Motor neuron (in vitro differentiated cells): ENCODE results near the gene CRHBP. TPM values are rescaled to one million over a fixed set of nuclear protein-coding genes. Genes with fewer than 3 reads are reported as not detected.
"Not testable (repeated sequence)": the region's sequence is repeated elsewhere in the genome, so short reads cannot be mapped to it uniquely, and the experiment has no call there.

ENCODE experiments used
- ATAC-seq, 8 experiments: fragments of 200-7000 bp; cut with Tn5 transposase; replicated peaks in 6 of 8; 2 replicates each; pipeline ENCODE4 v1.8.0; 2021; ENCODE audit warnings: mild to moderate bottlenecking in 8 of 8, moderate library complexity in 8 of 8
- H3K27ac ChIP-seq, 2 donors: fragments of 250-450 bp; sonication (Bioruptor Pico); 2 replicates each; pipeline ENCODE4 v1.9.0; 2021; ENCODE audit warnings: antibody characterized with exemption in 2 of 2, mild to moderate bottlenecking in 2 of 2, moderate library complexity in 1 of 2
- H3K4me1 ChIP-seq, 2 donors: fragments of 250-450 bp; sonication (Bioruptor Pico); replicated peaks in 1 of 2; 2 replicates each; pipeline ENCODE4 v1.6.1; 2021; ENCODE audit warnings: antibody characterized with exemption in 2 of 2, mild to moderate bottlenecking in 2 of 2, moderate library complexity in 1 of 2
- H3K4me3 ChIP-seq, 5 donors: fragments of 250-450 bp; sonication (Bioruptor Pico); 2 replicates each; pipeline ENCODE4 v1.9.0; 2021; ENCODE audit warnings: antibody characterized with exemption in 5 of 5, mild to moderate bottlenecking in 5 of 5, moderate library complexity in 4 of 5
- WGBS, 10 experiments: fragments of 450-650 bp; shearing (Covaris generic); methylation state at CpG; one replicate each; pipeline ENCODE4 v1.0.0; 2022; 5-methylcytosine and 5-hydroxymethylcytosine counted together
- in situ Hi-C, 9 experiments: fragments of 400-800 bp; cut with MboI; loops; one replicate each; pipeline ENCODE4 v1.15.0; 2021; ENCODE audit warnings: low sequenced_read_pairs in 9 of 9, low pct_unique_long_range_greater_than_20kb in 2 of 9; ENCODE audit not compliant: unreplicated experiment in 9 of 9
- total RNA-seq, 8 experiments: library from RNA; unstranded; fragments of 300-600 nt; gene quantifications; 2 replicates each; pipeline versions ENCODE4 v1.2.3 to v1.2.4, GENCODE V29; 2022

Gene CRHBP, protein sequence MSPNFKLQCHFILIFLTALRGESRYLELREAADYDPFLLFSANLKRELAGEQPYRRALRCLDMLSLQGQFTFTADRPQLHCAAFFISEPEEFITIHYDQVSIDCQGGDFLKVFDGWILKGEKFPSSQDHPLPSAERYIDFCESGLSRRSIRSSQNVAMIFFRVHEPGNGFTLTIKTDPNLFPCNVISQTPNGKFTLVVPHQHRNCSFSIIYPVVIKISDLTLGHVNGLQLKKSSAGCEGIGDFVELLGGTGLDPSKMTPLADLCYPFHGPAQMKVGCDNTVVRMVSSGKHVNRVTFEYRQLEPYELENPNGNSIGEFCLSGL
- 1 to 10 TPM in 1 of 8 experiments, under 1 TPM in 6, not detected in 1; 0.25 to 2.4 (median 0.38) TPM for total RNA-seq

DNA sequence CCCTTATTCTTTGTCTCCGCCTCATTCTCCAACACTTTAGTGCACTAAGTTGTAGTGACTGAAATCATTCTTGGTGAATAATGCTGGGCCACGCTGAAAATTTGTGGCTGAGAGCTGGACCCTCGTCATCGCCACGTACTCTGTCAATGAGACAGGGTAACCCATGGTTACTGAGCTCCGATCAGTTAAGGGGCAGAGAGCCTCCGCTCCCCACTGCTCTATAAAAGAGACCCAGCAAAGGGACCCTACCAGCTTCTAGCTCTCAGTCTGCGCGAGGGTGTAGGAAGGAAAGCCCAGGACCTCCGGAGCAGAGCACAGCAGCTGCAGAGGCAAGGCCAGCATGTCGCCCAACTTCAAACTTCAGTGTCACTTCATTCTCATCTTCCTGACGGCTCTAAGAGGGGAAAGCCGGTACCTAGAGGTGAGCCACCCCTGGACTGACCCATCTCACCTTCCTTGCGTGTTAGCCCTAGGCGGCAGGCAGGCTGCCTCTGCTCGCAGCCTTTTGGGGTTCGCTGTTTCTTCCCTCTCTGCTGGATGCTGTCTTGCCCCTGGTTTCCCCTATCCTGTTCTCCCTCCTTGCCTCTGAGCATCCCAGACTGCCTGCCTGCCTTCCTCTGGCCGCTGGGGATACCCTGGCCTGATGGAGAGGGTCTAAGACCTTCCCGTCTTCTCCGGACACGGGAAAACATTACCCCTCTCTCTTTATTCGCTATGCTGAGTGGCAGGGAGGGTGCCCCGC is at the start of gene CRHBP:
Gene CRHBP, plus strand, starts transcription at position 251 of the 742 bp plus-strand sequence. Its CDS starts 90 bp downstream, at position 341.
- Histone ChIP-seq H3K4me1 (no peaks in the 10 kb centered on the region), H3K4me3 (peak within 1 kb of the TSS; percentile 33 to 44 (median 38)), H3K27ac (no peak within 1 kb of the TSS)
- 23 to 49% (median 36%) methylated on average over 6 to 11 of the region's 23 CpGs; no CpG with 5 or more reads in 5 of the 10 experiments for WGBS, 10 experiments
- peak in 7 of 8 experiments; percentile 18 to 64 (median 45) for ATAC-seq
- in situ Hi-C loops = no loop called here

GRCh38 chr5:76908166-76908565 is 44.7 kb upstream of the CRHBP start:
- no peak overlapping the region for H3K4me3 ChIP-seq
- in situ Hi-C loops = no loop called here
- H3K27ac ChIP-seq = no peak overlapping the region
- no peak for ATAC-seq
- H3K4me1 ChIP-seq = no peaks in the 10 kb centered on the region
- 10 to 100% (median 91%) methylated on average over 2 to 4 of the region's 7 CpGs; no CpG with 5 or more reads in 2 of the 10 experiments for WGBS, 10 experiments

- H3K27ac ChIP-seq, H3K4me1 ChIP-seq, H3K4me3 ChIP-seq, in situ Hi-C loops, ATAC-seq: not testable (repeated sequence)
- 17 to 100% (median 68%) methylated on average over 1 to 4 of the region's 9 CpGs; no CpG with 5 or more reads in 3 of the 10 experiments for WGBS, 10 experiments
Observed at GRCh38 chr5:76910344-76910933, 42.4 kb upstream of the CRHBP start.

- H3K4me3 ChIP-seq, ATAC-seq, H3K27ac ChIP-seq, in situ Hi-C loops, H3K4me1 ChIP-seq: not testable (repeated sequence)
- WGBS, 10 experiments = 58 to 100% (median 80%) methylated on average over 1 to 14 of the region's 14 CpGs; no CpG with 5 or more reads in 3 of the 10 experiments
Observed at GRCh38 chr5:76914671-76915070, 38.2 kb upstream of the CRHBP start.

GRCh38 chr5:76918539-76918938 is 34.3 kb upstream of the CRHBP start:
- in situ Hi-C loops = no loop called here
- no peak overlapping the region for H3K4me3 ChIP-seq
- H3K27ac ChIP-seq = no peak overlapping the region
- 10 to 100% (median 60%) methylated on average over 1 to 3 of the region's 3 CpGs; no CpG with 5 or more reads in 1 of the 10 experiments for WGBS, 10 experiments
- no peak for ATAC-seq
- H3K4me1 ChIP-seq = no peaks in the 10 kb centered on the region

- in situ Hi-C loops = no loop called here
- Histone ChIP-seq H3K27ac (no peak overlapping the region), H3K4me3 (no peak overlapping the region), H3K4me1 (no peaks in the 10 kb centered on the region)
- ATAC-seq = no peak
- 37 to 100% (median 90%) methylated on average over 1 to 4 of the region's 4 CpGs; no CpG with 5 or more reads in 1 of the 10 experiments for WGBS, 10 experiments
Observed at GRCh38 chr5:76920491-76920890, 32.4 kb upstream of the CRHBP start.

DNA sequence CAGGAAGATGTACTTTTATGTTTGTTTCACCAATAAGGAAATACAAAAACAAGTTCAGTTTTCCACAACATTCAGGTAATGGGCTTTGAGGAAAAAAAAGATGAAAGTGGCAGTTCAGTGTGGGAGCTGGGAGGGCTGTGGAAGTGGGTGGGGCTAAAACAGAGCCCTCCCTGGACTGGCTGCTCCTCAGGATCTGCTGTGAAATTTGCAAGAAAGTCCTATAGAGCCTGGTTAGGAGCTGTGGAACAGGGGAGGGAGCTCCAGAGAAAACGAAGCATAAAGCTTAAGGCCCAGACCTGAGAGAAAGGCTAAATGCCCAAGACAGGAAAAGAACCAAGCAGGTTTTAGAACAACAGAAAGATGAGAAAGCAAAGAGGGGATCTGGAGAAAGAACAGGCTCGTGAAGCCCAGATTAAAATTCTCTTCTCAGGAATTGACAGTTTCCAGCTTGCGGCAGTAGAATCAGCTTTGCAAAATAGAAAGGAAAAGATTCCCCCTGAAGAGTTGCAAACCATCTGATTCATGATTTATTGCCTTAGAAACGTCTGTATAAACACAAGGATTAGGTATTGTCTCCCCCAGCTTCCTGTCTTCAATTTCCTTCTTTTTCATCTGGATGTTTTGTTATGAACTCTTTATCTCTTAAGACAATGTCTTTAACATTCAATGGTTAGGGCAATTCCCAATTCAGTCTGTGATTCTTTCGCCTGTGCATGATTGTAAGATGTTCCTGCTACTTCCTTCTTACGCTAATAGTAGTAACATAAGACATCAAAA is 26.3 kb upstream of the CRHBP start:
- no peak overlapping the region for H3K27ac ChIP-seq
- 10 to 71% (median 56%) methylated on average over 2 to 6 of the region's 6 CpGs; no CpG with 5 or more reads in 1 of the 10 experiments for whole genome bisulfite sequencing, 10 experiments
- H3K4me3 ChIP-seq = no peak overlapping the region
- ATAC-seq = no peak
- in situ Hi-C loops = no loop called here
- peaks cover 3 to 10% of the 10 kb centered on the region in 2 donors for H3K4me1 ChIP-seq

GRCh38 chr5:76927961-76928360 is 24.9 kb upstream of the CRHBP start:
- ATAC-seq = peak in 2 of 8 experiments; percentile 32 to 45
- in situ Hi-C loops = no loop called here
- no peak overlapping the region for H3K4me3 ChIP-seq
- 0 to 63% (median 40%) methylated on average over 1 to 4 of the region's 4 CpGs; no CpG with 5 or more reads in 3 of the 10 experiments for WGBS, 10 experiments
- H3K27ac ChIP-seq = no peak overlapping the region
- peaks cover 3 to 10% of the 10 kb centered on the region in 2 donors for H3K4me1 ChIP-seq

DNA sequence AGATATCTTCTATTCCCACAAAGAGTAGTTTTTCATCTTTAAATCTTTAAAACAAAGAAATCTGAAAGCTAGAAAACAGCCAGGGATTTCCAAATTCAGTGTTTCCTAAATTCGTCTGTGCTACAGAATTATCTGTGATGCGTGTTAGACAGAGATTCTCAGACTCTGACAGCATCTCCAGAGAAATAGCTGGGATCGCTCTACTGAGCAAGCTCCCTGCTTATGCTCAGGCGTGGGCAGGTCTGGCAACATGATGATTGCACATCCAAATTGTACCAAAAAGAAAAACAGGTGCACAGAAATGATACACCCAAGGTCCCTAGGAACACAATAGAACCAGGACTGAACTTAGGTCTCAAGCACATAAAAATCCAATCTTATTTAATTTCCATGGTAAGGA is 22.8 kb upstream of the CRHBP start:
- H3K27ac ChIP-seq = no peak overlapping the region

GRCh38 chr5:76938177-76938576 is 14.7 kb upstream of the CRHBP start:
- Histone ChIP-seq H3K4me1 (no peaks in the 10 kb centered on the region), H3K27ac (no peak overlapping the region), H3K4me3 (no peak overlapping the region)
- in situ Hi-C loops = no loop called here
- no peak for ATAC-seq

More for the DNA sequence above, 22.8 kb upstream of the CRHBP start:
- 14 to 92% (median 64%) methylated on average over 1 to 4 of the region's 4 CpGs; no CpG with 5 or more reads in 2 of the 10 experiments for WGBS, 10 experiments
- in situ Hi-C loops = no loop called here
- no peak for ATAC-seq
- H3K4me3 ChIP-seq = no peak overlapping the region
- peaks cover 3 to 10% of the 10 kb centered on the region in 2 donors for H3K4me1 ChIP-seq

- in situ Hi-C loops = no loop called here
- H3K4me1 ChIP-seq = no peaks in the 10 kb centered on the region
- H3K4me3 ChIP-seq = no peak overlapping the region
- WGBS, 10 experiments = 6 to 100% (median 83%) methylated on average over 1 to 4 of the region's 4 CpGs; no CpG with 5 or more reads in 1 of the 10 experiments
- no peak overlapping the region for H3K27ac ChIP-seq
- no peak for ATAC-seq
Observed at GRCh38 chr5:76941000-76941399, 11.8 kb upstream of the CRHBP start.

DNA sequence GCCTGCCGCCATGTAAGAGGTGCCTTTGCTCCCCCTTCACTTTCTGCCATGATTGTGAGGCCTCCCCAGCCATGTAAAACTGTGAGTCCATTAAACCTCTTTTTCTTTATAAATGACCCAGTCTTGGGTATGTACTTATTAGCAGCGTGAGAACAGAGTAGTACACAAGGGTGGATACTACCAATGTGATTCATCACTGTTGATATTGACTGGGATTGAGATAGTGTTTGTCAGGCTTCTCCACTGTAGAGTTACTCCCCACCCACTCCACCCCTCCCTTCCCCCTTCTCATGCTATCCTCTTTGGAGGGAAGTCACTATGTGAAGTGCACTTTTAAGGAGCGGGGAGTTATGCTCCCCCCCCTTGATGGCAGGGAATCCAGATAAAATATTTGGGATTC is 11.4 kb upstream of the CRHBP start:
- H3K4me1 ChIP-seq = no peaks in the 10 kb centered on the region
- 20 to 100% (median 100%) methylated on average over 1 to 3 of the region's 3 CpGs; no CpG with 5 or more reads in 5 of the 10 experiments for WGBS, 10 experiments
- peak in 1 of 8 experiments; percentile 53 for ATAC-seq
- no peak overlapping the region for H3K27ac ChIP-seq
- H3K4me3 ChIP-seq = no peak overlapping the region
- in situ Hi-C loops = no loop called here
